Esophagus squamous epithelium (tissue), 5 donors: Measurements from ENCODE around the gene C1GALT1. TPM values are rescaled to one million over a fixed set of nuclear protein-coding genes. Genes with fewer than 3 reads are reported as not detected.

Experiments
- DNase-seq: peaks from one replicate; lab custom pipeline; 2025; lab: John Stamatoyannopoulos, UW
- H3K27ac ChIP-seq, 4 donors: fragments of 200-600 bp; sonication (generic); one replicate each; pipeline ENCODE4 v1.5.1; 2016 to 2019; ENCODE audit warnings: mild to moderate bottlenecking in 1 of 4
- H3K27me3 ChIP-seq, 4 donors: fragments of 200-600 bp; sonication (generic); 1 replicate in 3 of 4; 2 replicates in 1 of 4; pipeline versions ENCODE4 v1.5.1 to v1.6.0; 2017 to 2021; ENCODE audit warnings: antibody characterized with exemption in 1 of 4
- H3K36me3 ChIP-seq, 3 donors: fragments of 200-600 bp; sonication (generic); one replicate each; pipeline ENCODE4 v1.5.1; 2016 to 2019
- H3K4me1 ChIP-seq, 3 donors: fragments of 200-600 bp; sonication (generic); one replicate each; pipeline ENCODE4 v1.5.1; 2017 to 2019
- H3K4me3 ChIP-seq, 4 donors: fragments of 200-600 bp; sonication (generic); 1 replicate in 3 of 4; 2 replicates in 1 of 4; pipeline ENCODE4 v1.5.1; 2016 to 2019; ENCODE audit warnings: mild to moderate bottlenecking in 2 of 4, moderate library complexity in 1 of 4
- H3K9me3 ChIP-seq, 3 donors: fragments of 200-600 bp; sonication (generic); one replicate each; pipeline ENCODE4 v1.5.1; 2016 to 2019
- CTCF ChIP-seq, 6 experiments: fragments of 450-650 bp in 4 of 6; fragments of 200-600 bp in 2 of 6; sonication (generic) in 2 of 6; IDR thresholded peaks; one replicate each; pipeline ENCODE4 v1.5.1; 2016 to 2019; ENCODE audit warnings: antibody characterized with exemption in 6 of 6, mild to moderate bottlenecking in 4 of 6, moderate library complexity in 4 of 6
- POLR2A ChIP-seq, 4 donors: fragments of 450-650 bp; IDR thresholded peaks; one replicate each; pipeline ENCODE4 v1.6.1; 2017; ENCODE audit warnings: antibody characterized with exemption in 4 of 4, mild to moderate bottlenecking in 4 of 4, moderate library complexity in 3 of 4
- WGBS, 2 donors: methylation state at CpG; one replicate each; pipeline ENCODE4 v1.1.5; 2018; 5-methylcytosine and 5-hydroxymethylcytosine counted together
- intact Hi-C: fragments of 100-400 bp; cut with DNase I; formaldehyde crosslinking; loops from one replicate; pipeline ENCODE4 v1.15.0; 2022
- total RNA-seq, 4 donors: library from RNA; depleted of rRNA; stranded (reverse); fragments of >200 nt; gene quantifications; one replicate each; pipeline ENCODE4 v1.1.0, GENCODE V29; 2016
- donor health status: DM: yes; HTN: yes; CAD: no.

C1GALT1 gene
- total RNA-seq, 4 donors from 2014 or later, result 40.1 to 56.4 (median 43.9) TPM

GRCh38 chr7:7202375-7202720 is 20.0 kb downstream of the C1GALT1 start:
- TF ChIP-seq CTCF (IDR thresholded peaks at IDR 0.05) (no peak), POLR2A (IDR thresholded peaks at IDR 0.05) (no peak)
- Histone ChIP-seq H3K27ac (peak overlapping the region in 1 of 4 donors; percentile 51), H3K4me3 (peak overlapping the region in 1 of 4 donors; percentile 28), H3K4me1 (peaks cover 8 to 25% (median 16%) of the 10 kb centered on the region in 3 donors), H3K27me3 (no peaks in the 10 kb centered on the region), H3K9me3 (no peaks in the 10 kb centered on the region), H3K36me3 (no peaks in the 10 kb centered on the region)
- WGBS, 2 donors, result 63 to 70% methylated on average over 1 of the region's 1 CpG
- no peak for DNase-seq
- intact Hi-C loops, result no loop called here

GRCh38 chr7:7203813-7204575 is 21.6 kb downstream of the C1GALT1 start:
- H3K4me1 ChIP-seq, result peaks cover 8 to 41% (median 16%) of the 10 kb centered on the region in 3 donors
- H3K27me3 ChIP-seq, result no peaks in the 10 kb centered on the region
- H3K4me3 ChIP-seq, result no peak overlapping the region
- H3K27ac ChIP-seq, result no peak overlapping the region
- WGBS, 2 donors, result 83 to 100% methylated on average over 1 of the region's 1 CpG
- no peak for DNase-seq
- TF ChIP-seq CTCF (IDR thresholded peaks at IDR 0.05) (no peak), POLR2A (IDR thresholded peaks at IDR 0.05) (no peak)
- intact Hi-C loops, result no loop called here
- H3K36me3 ChIP-seq, result no peaks in the 10 kb centered on the region
- H3K9me3 ChIP-seq, result no peaks in the 10 kb centered on the region

GRCh38 chr7:7207876-7208275 is 25.5 kb downstream of the C1GALT1 start:
- no peak overlapping the region for H3K27ac ChIP-seq
- intact Hi-C loops, result no loop called here
- no peaks in the 10 kb centered on the region for H3K36me3 ChIP-seq
- no peak overlapping the region for H3K4me3 ChIP-seq
- no peaks in the 10 kb centered on the region for H3K27me3 ChIP-seq
- H3K9me3 ChIP-seq, result no peaks in the 10 kb centered on the region
- TF ChIP-seq CTCF (IDR thresholded peaks at IDR 0.05), result no peak
- TF ChIP-seq POLR2A (IDR thresholded peaks at IDR 0.05), result no peak
- no peak for DNase-seq
- 43 to 52% methylated on average over 4 of the region's 4 CpGs for WGBS, 2 donors
- H3K4me1 ChIP-seq, result peaks cover 0 to 30% (median 0%) of the 10 kb centered on the region in 3 donors

- H3K27ac ChIP-seq, result no peak overlapping the region
- intact Hi-C loops, result no loop called here
- TF ChIP-seq POLR2A (IDR thresholded peaks at IDR 0.05) (no peak), CTCF (IDR thresholded peaks at IDR 0.05) (no peak)
- peaks cover 0 to 32% (median 0%) of the 10 kb centered on the region in 3 donors for H3K4me1 ChIP-seq
- no peak overlapping the region for H3K4me3 ChIP-seq
- DNase-seq, result no peak
- no peaks in the 10 kb centered on the region for H3K27me3 ChIP-seq
- WGBS, 2 donors, result 85 to 86% methylated on average over 4 of the region's 4 CpGs
- H3K9me3 ChIP-seq, result no peaks in the 10 kb centered on the region
- no peaks in the 10 kb centered on the region for H3K36me3 ChIP-seq
These were observed 26.2 kb downstream of the C1GALT1 start for GRCh38 chr7:7208520-7208919.

GRCh38 chr7:7209412-7210050 is 27.2 kb downstream of the C1GALT1 start:
- WGBS, 2 donors, result 80 to 87% methylated on average over 10 of the region's 10 CpGs

More at GRCh38 chr7:7209412-7210050, 27.2 kb downstream of the C1GALT1 start:
- no peak overlapping the region for H3K4me3 ChIP-seq
- no peaks in the 10 kb centered on the region for H3K9me3 ChIP-seq
- DNase-seq, result no peak
- H3K27ac ChIP-seq, result no peak overlapping the region
- TF ChIP-seq CTCF (IDR thresholded peaks at IDR 0.05), result no peak
- no peak for TF ChIP-seq POLR2A (IDR thresholded peaks at IDR 0.05)
- H3K36me3 ChIP-seq, result no peaks in the 10 kb centered on the region
- no peaks in the 10 kb centered on the region for H3K27me3 ChIP-seq
- peaks cover 0 to 43% (median 0%) of the 10 kb centered on the region in 3 donors for H3K4me1 ChIP-seq
- intact Hi-C loops, result no loop called here
